ENCODE data around the gene TRIM24.

DNA sequence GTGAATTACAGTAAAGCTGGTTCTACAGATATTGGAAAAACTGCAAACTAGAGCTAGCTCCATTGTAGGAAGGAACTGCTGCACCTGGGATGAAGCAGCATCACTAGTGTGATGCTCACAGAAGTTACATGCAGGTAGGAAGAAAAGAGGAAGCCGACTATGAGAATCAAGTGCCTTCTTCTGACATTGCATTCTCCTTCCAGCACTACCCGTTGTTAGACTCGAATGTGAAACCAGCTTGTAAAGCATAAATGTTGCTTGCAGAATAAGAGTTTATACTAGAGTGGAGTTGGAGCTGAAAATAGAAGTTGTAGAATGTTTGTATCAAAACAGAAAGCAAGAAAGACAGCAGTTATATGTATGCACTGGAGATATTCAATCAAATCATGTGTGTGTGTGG lies 49.9 kb downstream of the TRIM24 start:
- TF ChIP-seq, protein P1, sequence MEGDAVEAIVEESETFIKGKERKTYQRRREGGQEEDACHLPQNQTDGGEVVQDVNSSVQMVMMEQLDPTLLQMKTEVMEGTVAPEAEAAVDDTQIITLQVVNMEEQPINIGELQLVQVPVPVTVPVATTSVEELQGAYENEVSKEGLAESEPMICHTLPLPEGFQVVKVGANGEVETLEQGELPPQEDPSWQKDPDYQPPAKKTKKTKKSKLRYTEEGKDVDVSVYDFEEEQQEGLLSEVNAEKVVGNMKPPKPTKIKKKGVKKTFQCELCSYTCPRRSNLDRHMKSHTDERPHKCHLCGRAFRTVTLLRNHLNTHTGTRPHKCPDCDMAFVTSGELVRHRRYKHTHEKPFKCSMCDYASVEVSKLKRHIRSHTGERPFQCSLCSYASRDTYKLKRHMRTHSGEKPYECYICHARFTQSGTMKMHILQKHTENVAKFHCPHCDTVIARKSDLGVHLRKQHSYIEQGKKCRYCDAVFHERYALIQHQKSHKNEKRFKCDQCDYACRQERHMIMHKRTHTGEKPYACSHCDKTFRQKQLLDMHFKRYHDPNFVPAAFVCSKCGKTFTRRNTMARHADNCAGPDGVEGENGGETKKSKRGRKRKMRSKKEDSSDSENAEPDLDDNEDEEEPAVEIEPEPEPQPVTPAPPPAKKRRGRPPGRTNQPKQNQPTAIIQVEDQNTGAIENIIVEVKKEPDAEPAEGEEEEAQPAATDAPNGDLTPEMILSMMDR (IDR thresholded peaks at IDR 0.05) = no peak
- TF ChIP-seq POLR2A (IDR thresholded peaks at IDR 0.05) (no peak), POLR2AphosphoS5 (IDR thresholded peaks at IDR 0.05) (no peak), EP300 (IDR thresholded peaks at IDR 0.05) (no peak)

Measured in gastroesophageal sphincter (tissue), 3 donors.